ENCODE results near the gene RFX6.

DNA sequence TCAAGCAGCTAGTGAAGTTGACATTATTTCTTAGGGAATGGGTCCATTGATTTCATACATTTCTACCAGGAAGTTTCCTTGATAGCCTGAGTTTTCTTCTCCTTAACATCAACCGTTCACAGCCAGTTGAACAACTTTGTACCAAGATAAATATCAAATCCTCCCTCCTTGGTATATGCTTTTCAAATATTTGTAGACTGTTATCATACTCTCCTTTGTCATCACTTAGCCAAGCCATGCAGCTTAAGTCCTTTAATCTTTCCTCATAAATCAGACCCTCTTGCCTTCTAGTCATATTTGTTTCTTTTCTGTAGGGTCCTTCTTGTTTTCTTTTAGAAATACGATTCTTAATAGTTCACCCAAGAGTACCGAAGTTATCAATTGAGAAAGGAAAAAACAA lies 25.6 kb downstream of the RFX6 start:
- TF ChIP-seq CTCF (IDR thresholded peaks at IDR 0.05; ENCODE audit: insufficient read depth, low read length) (no peak), GABPA (IDR thresholded peaks at IDR 0.05; ENCODE audit: low read depth) (no peak), SPI1 (IDR thresholded peaks at IDR 0.05; ENCODE audit: borderline replicate concordance, low read depth) (no peak), POLR2AphosphoS5 (IDR thresholded peaks at IDR 0.05; ENCODE audit: low read depth) (no peak)
- TF ChIP-seq, protein P1, sequence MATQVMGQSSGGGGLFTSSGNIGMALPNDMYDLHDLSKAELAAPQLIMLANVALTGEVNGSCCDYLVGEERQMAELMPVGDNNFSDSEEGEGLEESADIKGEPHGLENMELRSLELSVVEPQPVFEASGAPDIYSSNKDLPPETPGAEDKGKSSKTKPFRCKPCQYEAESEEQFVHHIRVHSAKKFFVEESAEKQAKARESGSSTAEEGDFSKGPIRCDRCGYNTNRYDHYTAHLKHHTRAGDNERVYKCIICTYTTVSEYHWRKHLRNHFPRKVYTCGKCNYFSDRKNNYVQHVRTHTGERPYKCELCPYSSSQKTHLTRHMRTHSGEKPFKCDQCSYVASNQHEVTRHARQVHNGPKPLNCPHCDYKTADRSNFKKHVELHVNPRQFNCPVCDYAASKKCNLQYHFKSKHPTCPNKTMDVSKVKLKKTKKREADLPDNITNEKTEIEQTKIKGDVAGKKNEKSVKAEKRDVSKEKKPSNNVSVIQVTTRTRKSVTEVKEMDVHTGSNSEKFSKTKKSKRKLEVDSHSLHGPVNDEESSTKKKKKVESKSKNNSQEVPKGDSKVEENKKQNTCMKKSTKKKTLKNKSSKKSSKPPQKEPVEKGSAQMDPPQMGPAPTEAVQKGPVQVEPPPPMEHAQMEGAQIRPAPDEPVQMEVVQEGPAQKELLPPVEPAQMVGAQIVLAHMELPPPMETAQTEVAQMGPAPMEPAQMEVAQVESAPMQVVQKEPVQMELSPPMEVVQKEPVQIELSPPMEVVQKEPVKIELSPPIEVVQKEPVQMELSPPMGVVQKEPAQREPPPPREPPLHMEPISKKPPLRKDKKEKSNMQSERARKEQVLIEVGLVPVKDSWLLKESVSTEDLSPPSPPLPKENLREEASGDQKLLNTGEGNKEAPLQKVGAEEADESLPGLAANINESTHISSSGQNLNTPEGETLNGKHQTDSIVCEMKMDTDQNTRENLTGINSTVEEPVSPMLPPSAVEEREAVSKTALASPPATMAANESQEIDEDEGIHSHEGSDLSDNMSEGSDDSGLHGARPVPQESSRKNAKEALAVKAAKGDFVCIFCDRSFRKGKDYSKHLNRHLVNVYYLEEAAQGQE (IDR thresholded peaks at IDR 0.05; ENCODE audit: insufficient replicate concordance, low read depth): no peak
